HPDE6-E6E7 (cell line): ENCODE data around the gene STK25.
"Not testable (repeated sequence)": the region's sequence is repeated elsewhere in the genome, so short reads cannot be mapped to it uniquely, and the experiment has no call there.

Source experiments
- DNase-seq: peaks from one replicate; pipeline ENCODE4 v3.0.0; 2011; ENCODE audit warnings: missing footprints; ENCODE audit errors: extremely low spot score

Gene STK25

DNA sequence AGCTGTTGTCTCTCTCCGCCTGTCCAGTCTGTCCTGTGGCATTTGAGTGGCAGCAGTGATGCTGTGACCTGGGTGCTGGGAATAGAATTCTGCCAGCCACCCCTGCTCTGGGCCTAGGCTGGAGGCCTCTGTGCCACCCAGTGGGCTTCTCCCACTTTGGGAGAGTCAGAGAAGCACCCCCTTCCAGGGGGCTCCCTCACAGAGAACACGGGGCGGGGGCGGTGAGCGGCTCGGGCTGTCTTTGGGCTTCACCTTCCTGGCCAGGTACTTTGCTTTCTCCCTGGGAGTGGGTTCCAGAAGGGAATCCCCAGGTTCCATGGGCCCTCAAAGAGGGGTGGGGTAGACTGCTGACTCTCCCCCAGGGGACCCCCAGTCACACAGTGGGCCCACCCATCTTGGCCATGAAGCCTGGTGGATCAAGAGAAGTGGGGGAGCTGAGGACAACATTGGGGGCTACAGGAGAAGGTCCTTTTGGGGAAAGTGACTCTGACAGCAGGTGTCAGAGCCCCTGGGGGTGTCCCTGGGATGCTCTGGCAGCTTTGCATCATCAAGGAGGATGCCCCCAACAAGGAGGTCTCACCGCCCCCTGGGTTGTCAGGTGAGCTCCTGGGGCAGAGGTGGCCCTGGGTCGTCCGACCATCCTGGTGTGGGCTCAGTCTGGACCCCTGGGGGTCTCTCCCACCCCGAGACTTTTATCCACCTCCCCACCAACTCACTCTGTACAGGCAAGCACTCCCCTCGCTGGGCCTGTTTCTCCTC is 31.4 kb upstream of the STK25 start:
- DNase-seq = no peak

DNA sequence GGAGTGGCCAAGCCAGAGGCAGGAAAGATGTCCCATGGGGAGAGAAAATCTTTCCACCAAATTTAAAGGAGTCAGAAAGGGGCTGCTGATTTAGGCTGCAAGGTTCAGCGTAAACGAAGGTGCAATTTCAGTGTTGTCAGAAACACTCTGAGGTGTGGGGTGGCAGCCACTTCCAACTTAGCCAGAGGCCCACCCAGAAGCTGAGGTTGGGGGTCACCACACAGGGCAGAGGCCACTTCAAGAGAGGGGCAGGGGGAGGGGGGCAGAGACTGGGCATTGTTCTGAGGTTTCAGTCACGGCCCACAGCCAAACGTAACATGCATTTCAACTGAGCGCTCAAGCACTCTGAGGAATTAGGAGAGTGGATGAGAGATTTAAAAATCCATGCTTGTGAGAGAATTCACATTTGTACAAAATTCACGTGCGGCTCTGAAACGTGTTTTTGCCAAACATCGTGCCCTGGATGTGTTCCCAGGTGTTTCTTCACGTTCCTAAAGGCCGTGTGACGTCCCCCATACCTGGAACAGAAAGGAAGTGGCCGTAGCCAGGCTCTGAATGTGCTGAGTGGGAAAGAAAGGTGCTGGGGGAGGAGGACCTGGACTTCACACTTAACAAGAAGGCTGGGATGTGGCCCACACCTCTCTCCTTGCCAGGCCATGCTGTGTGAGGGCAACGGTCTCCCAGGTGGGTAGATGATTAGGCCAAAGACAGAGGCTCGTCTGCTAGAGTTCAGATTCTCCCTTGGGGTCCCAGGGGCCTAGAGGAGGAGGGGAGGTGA is 30.6 kb upstream of the STK25 start:
- no peak for DNase-seq

DNA sequence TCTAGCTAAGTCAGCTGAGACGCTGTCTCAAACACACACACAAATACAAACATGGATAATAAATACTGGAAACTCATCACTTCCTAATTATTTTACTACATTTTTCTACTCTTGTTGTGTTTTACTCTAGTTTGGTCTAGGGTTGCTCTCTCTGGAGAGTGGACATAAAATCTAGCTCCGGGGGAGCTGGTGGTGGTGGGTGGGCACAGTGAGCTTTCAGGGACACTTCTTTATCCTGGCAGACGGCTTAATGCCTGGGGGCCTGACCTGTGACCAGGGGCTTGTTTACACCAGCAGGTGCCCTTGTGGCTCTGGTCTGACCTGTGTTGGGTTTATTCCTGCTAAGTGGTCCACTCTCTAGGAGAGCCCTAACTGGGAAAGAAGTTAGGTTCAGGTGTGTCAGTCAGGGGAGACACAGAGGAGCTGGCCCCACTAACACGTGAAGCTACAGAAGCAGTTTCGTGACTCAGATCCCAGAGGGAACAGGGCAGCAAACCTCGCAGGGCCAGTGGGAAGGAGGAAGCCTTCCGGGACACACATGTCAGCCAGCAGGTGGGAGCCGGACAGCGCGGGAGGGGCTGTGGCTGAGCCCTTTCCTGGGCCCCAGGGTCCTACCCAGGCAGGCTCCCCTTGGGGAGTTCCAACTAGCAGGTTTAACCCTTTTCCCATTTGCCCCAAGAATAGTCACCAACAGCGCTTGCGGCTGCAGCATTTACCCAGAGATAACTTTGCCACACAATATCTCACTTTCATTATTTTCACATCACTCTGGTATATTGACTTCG is 27.7 kb upstream of the STK25 start:
- DNase-seq = no peak

DNA sequence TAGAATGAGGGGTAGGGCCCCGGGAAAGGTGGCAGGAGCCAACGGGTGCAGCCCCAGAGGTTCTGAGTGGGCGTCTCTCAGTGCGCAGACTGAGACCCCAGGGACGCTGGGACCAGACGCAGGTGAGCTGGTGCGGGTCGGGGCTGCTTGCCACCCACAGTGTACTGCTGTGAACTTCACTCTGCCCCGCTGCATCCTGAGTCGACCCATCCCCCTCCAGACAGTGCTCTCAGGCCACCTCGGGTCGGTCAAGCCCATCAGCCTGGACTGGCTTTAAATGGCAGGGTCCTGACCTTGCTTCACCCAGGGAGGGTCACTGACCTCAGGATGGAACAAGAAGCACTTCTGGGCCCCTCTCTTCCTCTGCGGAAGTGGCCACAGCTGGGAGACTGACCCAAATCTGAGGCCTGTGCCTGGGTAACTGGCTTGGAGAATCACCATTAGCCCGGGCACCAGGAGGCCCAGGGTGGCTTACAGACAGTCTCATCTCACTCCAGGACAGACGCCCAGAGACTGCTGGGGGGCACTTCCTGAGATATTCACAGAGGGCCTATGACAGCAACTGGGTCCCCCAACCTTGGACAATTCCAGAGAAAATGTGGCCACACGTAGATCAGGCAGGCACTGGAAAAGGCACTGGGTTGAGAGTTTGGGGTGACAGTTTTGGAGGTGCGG is 26.5 kb upstream of the STK25 start:
- no peak for DNase-seq

DNA sequence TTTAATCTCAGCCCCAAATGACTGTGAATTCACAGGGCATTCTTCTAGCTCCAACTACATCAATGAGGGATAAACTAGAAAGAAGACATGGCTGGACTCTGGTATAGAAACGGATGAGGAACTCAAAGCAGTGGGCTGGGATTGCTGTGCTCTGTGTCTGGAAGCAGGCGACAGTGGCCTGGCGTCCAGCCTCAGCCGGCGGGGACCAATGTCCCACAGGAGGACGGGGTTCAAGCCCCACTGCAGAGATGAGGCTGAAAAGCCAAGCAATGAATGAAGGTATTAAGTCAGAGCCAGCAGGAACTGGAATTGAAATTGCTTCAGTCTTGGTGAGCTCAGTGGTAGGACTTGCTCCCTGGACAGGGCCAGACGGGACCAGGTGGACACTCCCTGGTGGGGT is 25.9 kb upstream of the STK25 start:
- no peak for DNase-seq

DNA sequence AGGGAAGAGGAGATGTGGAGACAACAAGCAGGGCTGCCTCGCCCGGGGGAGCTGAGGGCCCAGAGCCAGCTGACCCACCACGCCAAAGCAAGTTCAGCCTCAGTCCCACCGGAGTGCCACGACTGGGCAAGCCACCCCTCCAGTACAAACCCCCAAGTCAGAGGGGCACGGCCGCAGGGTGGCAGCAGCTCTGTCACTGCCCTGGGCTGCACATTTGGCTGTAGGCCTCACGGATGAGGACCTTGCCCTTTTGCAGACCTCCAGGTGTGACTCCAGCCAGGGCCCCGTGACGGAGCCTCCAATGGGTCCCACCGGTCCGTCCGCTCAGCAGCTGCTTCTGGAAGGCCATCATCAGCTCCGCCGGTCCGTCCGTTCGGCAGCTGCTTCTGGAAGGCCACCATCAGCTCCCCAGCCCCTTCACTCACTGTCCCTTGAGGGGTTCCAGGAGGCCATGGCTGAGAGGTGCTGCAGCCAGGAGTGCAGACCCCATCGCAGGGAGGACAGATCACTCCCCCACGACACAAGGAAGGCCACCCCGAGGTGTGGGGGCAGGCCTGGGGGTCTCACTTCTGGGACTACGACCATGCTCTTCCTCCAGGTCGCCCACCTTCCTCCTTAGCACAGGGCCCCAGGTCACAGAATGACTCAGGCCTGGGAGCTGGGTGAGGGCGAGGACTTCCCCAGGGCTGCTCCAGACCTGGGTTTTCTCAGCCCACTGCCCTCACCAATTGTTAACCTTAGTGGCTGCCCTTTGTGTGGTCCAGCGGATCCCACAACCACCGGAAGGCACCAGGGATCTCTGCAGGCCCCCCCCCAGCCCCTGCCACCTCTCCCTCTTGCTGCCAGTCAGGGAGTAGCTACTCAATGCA is 24.6 kb upstream of the STK25 start:
- no peak for DNase-seq

DNA sequence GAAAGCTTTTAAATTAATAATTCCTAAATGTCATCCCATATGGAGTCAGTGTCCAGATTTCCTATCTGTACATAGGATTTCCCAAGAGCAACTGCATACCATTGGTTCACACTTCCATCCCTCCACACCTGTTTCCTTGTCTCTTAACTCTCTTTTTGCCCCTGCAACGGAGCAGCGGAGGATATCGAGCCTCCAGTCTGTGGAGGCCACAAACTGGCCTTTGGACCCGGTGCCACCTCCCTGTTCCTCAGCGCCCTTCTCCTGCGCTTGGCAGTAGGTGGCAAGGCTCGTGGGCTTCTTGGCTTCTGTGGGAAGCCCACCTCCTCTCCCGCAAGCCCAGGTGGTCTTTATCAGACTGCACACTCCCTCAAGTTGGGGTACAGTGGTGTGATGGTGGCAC is 23.8 kb upstream of the STK25 start:
- no peak for DNase-seq

DNA sequence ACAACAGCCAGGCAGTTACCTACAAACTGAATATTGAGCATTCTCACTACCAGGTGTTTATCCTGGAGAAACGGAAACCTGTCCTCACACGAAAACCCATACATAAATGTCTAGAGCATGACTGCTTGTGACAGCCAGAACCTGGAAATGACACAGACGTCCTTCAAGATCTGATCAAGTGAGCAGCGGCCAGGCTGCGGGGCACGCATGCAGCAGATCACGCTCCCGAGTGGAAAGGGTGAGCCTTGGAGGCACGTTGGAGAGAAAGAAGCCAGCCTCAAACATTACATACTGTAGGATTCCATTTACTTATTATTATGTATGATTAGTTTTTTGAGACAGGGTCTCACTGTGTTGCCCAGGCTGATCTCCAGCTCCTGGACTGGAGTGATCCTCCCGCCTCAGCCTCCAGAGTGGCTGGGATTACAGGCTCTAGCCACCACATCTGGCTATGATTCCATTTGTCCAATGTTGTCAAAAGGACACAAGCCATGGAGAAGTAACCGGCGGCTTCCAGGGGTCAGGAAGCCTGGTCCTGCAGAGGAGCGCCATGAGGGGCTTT is 22.9 kb upstream of the STK25 start:
- DNase-seq = no peak

DNA sequence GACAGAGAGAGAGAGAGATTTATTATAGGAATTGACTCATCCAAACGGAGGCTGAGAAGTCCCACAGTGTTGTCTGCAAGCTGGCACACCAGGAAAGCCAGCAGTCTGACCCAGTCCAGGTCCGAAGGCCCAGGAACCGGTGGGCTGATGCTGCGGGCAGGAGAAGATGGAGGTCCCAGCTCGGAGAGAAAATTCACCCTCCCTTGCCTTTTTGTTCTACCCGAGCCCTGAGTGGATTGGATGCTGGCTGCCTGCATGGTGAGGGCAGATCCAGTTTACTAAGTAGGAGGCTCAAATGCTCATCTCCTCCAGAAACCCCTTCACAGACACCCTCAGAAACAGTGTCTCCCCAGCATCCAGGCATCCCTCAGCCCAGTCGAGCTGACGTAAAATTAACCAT is 22.2 kb upstream of the STK25 start:
- DNase-seq = no peak

DNA sequence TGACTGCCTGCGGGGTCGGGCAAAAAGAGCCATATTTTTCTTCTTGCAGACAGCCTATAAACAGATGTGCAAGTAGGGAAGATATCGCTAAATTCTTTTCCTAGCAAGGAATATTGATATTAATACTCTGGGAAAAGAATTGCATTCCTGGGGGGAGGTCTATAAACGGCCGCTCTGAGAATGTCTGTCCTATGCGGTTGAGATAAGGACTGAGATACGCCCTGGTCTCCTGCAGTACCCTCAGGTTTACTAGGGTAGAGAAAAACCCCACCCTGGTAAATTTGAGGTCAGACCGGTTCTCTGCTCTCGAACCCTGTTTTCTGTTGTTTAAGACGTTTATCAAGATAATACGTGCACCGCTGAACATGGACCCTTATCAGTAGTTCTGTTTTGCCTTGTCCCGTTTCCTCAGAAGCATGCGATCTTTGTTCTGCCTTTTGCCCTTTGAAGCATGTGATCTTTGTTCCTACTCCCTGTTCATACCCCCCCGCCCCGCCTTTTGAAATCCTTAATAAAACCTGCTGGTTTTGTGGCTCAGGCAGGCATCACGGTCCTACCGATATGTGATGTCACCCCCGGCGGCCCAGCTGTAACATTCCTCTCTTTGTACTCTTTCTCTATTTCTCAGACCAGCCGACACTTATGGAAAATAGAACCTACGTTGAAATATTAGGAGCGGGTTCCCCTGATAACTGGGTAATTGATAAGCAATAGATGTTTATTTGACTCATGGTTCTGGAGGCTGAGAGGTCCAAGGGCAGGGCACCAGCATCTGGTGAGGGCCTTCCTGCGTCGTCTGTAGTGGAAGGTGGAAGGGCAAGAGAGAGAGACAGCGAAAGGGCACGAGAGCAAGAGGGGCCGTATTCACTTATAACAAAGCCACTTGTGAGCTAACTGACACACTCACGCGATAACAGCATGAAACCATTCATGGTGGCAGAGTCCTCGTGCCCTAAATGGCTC is 17.7 kb upstream of the STK25 start:
- not testable (repeated sequence) for DNase-seq

DNA sequence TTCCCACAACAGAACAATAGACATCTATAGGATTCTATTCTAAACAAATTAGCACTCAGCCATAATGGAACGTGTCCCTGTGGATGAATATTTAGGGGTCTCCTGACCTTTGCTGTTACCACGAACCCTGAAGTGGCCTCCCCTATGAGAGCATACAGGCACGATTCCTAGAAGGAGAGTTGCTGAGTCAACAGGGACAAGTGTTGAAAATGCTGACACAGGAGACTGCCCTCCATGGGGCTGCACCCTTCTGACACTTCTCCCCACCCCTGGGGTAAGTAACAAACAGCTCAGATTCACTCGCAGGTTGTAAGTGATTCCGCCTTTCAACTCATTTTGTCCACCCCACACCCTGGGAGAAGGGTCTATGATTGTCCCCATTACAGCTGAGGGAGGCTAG is 14.1 kb upstream of the STK25 start:
- no peak for DNase-seq

DNA sequence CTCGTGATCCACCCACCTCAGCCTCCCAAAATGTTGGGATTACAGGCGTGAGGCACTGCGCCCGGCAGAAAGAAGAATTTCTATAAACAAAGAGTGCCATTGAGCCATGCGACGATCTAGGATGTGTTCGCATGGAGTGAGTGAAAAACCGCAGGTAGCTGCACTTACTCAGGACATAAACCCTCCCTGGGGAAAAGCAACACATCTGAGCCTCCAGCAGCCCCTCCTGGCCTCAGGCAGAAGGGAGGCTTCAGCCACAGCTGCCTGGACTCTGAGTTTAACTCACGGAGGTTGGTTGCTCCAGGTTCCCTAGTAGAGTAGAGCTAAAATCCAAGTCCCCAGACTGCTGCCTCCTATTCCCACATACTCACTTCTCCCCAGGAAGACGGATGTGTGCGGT is 11.3 kb upstream of the STK25 start:
- no peak for DNase-seq

DNA sequence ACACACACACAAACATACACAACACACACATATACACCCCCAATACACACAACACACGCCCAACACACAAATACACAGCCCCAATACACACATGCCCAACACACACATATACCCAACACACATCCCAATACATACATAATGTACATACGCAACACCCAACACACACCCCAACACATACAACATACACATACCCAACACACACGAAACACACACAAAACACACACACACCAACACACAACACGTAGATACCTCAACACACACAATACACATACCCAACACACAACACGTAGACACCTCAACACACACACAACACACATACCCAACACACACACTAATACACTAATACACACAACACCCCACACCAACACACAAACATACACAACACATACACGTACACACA is 8.9 kb upstream of the STK25 start:
- no peak for DNase-seq

DNA sequence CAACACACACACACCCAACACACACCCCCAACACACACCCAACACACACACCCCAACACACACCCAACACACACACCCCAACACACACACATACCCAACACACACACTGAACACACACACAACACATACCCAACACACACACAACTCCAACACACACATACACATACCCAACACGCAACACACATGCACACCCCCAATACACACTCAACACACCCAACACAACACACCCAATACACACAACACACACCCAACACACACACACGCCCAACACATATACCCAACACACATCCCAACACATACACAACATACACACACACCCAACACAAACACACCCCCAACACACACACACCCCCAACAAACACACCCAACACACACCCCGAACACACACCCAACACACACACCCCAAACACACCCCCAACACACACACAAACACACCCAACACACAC is 8.2 kb upstream of the STK25 start:
- DNase-seq = no peak

DNA sequence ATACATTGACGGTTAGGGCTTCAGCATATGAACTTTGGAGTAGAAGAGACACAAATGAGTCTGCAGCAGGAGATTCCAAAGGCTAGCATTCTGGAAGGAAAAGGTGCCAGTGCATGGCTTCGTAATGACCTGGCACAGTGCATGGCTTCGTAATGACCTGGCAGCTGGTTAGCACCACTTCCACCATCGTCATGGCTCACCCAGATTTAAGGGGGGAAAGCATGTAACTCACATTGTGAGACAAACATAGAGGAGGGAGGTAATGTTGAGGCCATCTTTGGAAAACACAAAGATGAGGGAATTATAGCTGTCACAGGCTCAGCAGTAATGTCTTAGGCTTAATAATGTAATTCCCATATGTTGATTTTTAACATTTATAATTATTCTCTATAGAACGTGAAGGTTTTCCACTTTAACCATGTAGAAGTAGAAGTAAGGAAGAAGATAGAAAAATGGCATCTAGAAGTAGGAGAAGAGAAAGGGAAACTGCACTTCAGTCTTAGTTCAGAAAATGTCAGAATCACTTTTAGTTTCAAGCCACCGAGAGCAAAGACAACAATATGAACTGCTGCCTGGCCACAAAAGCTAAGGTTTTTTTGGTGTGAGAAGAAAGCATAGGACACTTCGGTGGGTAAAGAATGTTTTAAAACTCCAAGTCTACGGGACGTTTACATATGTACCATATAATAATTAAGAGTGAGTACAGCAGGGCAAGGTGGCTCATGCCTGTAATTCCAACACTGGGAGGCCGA is 6.8 kb upstream of the STK25 start:
- DNase-seq = no peak

DNA sequence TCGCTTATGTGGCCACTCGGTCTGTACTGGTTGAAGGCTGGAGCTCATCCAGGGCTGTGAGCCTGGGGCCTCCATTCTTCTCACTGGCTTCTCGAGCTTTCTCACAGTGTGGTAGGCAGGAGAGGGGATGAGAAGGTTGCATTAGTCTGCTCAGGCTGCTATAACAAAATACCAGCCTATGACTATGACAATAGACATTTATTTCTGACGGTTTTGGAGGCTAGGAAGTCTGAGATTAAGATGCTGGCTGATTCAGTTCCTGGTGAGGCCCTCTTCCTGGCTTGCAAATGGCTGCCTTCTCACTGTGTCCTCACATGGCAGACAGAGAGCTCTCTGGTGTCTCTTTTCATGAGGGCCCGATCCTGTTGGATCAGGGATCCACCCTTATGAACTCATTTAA is 6.2 kb upstream of the STK25 start:
- DNase-seq = no peak

DNA sequence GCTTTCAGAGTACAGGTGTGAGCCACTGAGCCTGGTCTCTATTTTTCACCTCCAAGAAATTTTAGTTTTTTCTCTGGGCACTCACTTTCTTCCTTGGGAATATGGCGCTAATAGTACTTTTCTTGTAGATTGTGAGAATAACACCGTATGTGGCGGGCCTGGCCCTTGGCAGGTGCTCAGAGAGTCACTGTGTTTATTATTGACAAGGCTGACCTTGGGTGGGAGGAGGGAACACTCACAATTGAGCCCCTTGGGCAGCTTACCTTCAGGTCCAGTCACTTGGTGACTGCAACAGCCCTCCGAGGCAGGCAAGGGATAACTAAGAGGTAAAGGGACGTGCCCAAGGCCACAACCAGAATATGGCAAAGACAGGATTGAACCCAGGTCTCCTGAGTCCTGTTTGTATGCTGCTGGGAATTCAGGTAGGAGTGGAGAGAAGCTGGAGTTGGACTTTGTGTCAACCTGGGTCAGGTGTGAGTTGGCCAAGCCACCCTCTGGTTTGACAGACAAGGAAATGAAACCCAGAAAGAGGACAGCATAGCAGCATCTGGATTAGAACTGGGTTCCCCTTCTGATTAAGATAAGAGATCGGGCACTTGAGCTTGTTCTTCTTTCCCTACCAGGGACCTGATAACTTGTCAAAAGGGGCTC is 2.8 kb upstream of the STK25 start:
- DNase-seq = no peak

DNA sequence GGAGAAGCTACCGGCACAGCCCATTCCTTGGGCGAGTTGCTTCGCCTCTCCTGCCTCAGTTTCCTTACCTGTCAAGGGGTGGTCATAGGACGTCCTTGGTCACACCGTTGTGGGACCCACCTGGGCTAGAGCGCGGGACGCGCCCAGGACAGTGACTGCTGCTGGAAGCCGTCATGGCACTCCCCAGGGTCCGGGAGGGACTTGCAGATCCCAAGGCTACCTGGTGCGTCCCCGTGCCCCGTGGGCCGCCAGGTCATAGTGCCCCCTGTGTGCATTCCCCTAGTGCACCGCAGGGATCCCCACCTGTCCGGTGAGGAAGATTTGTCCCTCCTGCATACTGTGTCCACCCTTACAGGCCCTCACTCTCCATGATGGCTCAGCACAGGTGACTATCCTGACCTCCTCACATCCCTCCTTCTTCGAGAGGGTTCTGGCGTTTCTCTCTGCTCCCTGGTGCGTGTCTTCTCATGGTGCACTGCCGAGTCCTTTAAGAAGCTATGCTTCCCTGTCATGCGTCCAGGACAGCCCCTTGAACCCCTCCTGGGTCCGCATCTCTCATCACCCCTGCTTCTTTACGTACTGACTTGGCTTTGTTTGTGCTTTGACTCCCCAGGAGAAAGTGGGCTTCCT is 886 bp upstream of the STK25 start:
- no peak for DNase-seq
